GM12865 (cell line): Measurements from ENCODE around the gene SLC5A11.
"Not testable (repeated sequence)": the region's sequence is repeated elsewhere in the genome, so short reads cannot be mapped to it uniquely, and the experiment has no call there.

ENCODE experiments used
- DNase-seq: peaks from one replicate; pipeline ENCODE4 v3.0.0; 2010; ENCODE audit warnings: low read depth
- H3K4me3 ChIP-seq: 2 replicates; pipeline ENCODE4 v1.5.1; 2011; ENCODE audit warnings: mild to moderate bottlenecking, low read depth, low read length, control low read depth
- CTCF ChIP-seq: IDR thresholded peaks from 2 replicates; pipeline ENCODE4 v1.5.1; 2011; ENCODE audit warnings: low read length, control low read depth, low read depth, inconsistent platforms; ENCODE audit not compliant: insufficient read depth; ENCODE audit errors: missing control alignments

SLC5A11 gene

GRCh38 chr16:24852281-24852721 is 6.5 kb downstream of the SLC5A11 start:
- H3K4me3 ChIP-seq = no peak overlapping the region
- DNase-seq = no peak
- no peak for TF ChIP-seq CTCF

- no peak overlapping the region for H3K4me3 ChIP-seq
- no peak for TF ChIP-seq CTCF
- no peak for DNase-seq
These were observed 7.5 kb downstream of the SLC5A11 start for GRCh38 chr16:24853169-24853824.

GRCh38 chr16:24853830-24854229 is 8.1 kb downstream of the SLC5A11 start:
- H3K4me3 ChIP-seq = no peak overlapping the region

GRCh38 chr16:24854607-24855171 is 8.9 kb downstream of the SLC5A11 start:
- DNase-seq = no peak
- no peak for TF ChIP-seq CTCF
- H3K4me3 ChIP-seq = no peak overlapping the region

More at GRCh38 chr16:24853830-24854229, 8.1 kb downstream of the SLC5A11 start:
- TF ChIP-seq CTCF = no peak
- DNase-seq = no peak

- DNase-seq = no peak
- no peak for TF ChIP-seq CTCF
- H3K4me3 ChIP-seq = no peak overlapping the region
These were observed 9.9 kb downstream of the SLC5A11 start for GRCh38 chr16:24855678-24856077.

GRCh38 chr16:24856871-24857270 is 11.1 kb downstream of the SLC5A11 start:
- not testable (repeated sequence) for H3K4me3 ChIP-seq, DNase-seq

GRCh38 chr16:24858219-24859041 is 12.7 kb downstream of the SLC5A11 start:
- no peak overlapping the region for H3K4me3 ChIP-seq
- DNase-seq = peak; percentile 46
- TF ChIP-seq CTCF = no peak
